GM12892 (cell line): ENCODE measurements around the gene CFAP221.
"Not testable (repeated sequence)": the region's sequence is repeated elsewhere in the genome, so short reads cannot be mapped to it uniquely, and the experiment has no call there.

Experiments
- DNase-seq: peaks from one replicate; pipeline ENCODE4 v3.0.0; 2011; ENCODE audit not compliant: insufficient read length
- FAIRE-seq: peaks from 2 replicates; lab custom pipeline; 2011; peaks lifted over from hg19 to GRCh38; lab: Jason Lieb, UNC
- POLR2A ChIP-seq: IDR thresholded peaks from 2 replicates; pipeline ENCODE4 v1.6.1; 2011; ENCODE audit warnings: low read depth, low read length, control low read depth
- POLR2AphosphoS5 ChIP-seq: IDR thresholded peaks from 2 replicates; pipeline ENCODE4 v1.6.1; 2011; ENCODE audit warnings: low read depth, low read length, control low read depth
- TAF1 ChIP-seq: IDR thresholded peaks from 2 replicates; pipeline ENCODE4 v1.6.1; 2011; ENCODE audit warnings: low read depth, mild to moderate bottlenecking, control low read depth, low read length, borderline replicate concordance

CFAP221 gene

GRCh38 chr2:119605096-119605495 is 60.8 kb downstream of the CFAP221 start:
- TF ChIP-seq POLR2AphosphoS5 = no peak
- no peak for TF ChIP-seq POLR2A
- TF ChIP-seq TAF1 = no peak
- DNase-seq = no peak
- no peak for FAIRE-seq

GRCh38 chr2:119606674-119607073 is 62.4 kb downstream of the CFAP221 start:
- no peak for DNase-seq
- no peak for FAIRE-seq
- TF ChIP-seq TAF1 = no peak
- TF ChIP-seq POLR2AphosphoS5 = no peak
- TF ChIP-seq POLR2A = no peak

- TF ChIP-seq POLR2AphosphoS5 = no peak
- TF ChIP-seq TAF1 = no peak
- TF ChIP-seq POLR2A = no peak
- DNase-seq = no peak
- FAIRE-seq = no peak
Observed at GRCh38 chr2:119608553-119608952, 64.3 kb downstream of the CFAP221 start.

GRCh38 chr2:119609337-119609736 is 65.1 kb downstream of the CFAP221 start:
- no peak for TF ChIP-seq TAF1
- TF ChIP-seq POLR2A = no peak
- TF ChIP-seq POLR2AphosphoS5 = no peak
- DNase-seq = no peak
- no peak for FAIRE-seq

- DNase-seq, FAIRE-seq: not testable (repeated sequence)
Observed at GRCh38 chr2:119614140-119614539, 69.9 kb downstream of the CFAP221 start.

- DNase-seq (no peak), FAIRE-seq (no peak)
- no peak for TF ChIP-seq POLR2A
- TF ChIP-seq TAF1 = no peak
- TF ChIP-seq POLR2AphosphoS5 = no peak
Observed at GRCh38 chr2:119616421-119616820, 72.2 kb downstream of the CFAP221 start.

- TF ChIP-seq POLR2AphosphoS5 (no peak), POLR2A (no peak), TAF1 (no peak)
- FAIRE-seq = no peak
- no peak for DNase-seq
Observed at GRCh38 chr2:119617455-119617854, 73.2 kb downstream of the CFAP221 start.

- FAIRE-seq, DNase-seq: not testable (repeated sequence)
Observed at GRCh38 chr2:119618725-119619124, 74.5 kb downstream of the CFAP221 start.

- no peak for FAIRE-seq
- TF ChIP-seq TAF1 (no peak), POLR2AphosphoS5 (no peak), POLR2A (no peak)
- no peak for DNase-seq
Observed at GRCh38 chr2:119625226-119625625, 81.0 kb downstream of the CFAP221 start.

GRCh38 chr2:119629323-119629825 is 85.1 kb downstream of the CFAP221 start:
- TF ChIP-seq POLR2AphosphoS5 (no peak), TAF1 (no peak)
- DNase-seq (no peak), FAIRE-seq (no peak)

- FAIRE-seq = no peak
- TF ChIP-seq POLR2A = no peak
- TF ChIP-seq POLR2AphosphoS5 = no peak
- TF ChIP-seq TAF1 = no peak
- DNase-seq = no peak
Observed at GRCh38 chr2:119630121-119630520, 85.9 kb downstream of the CFAP221 start.

GRCh38 chr2:119637371-119637770 is 93.1 kb downstream of the CFAP221 start:
- TF ChIP-seq TAF1 = no peak
- TF ChIP-seq POLR2AphosphoS5 = no peak
- no peak for TF ChIP-seq POLR2A
- DNase-seq (no peak), FAIRE-seq (no peak)

- FAIRE-seq = no peak
- TF ChIP-seq POLR2A (no peak), TAF1 (no peak), POLR2AphosphoS5 (no peak)
- no peak for DNase-seq
Observed at GRCh38 chr2:119638246-119638645, 94.0 kb downstream of the CFAP221 start.
